Non-pigmented ciliary epithelial cell (primary cell): Measurements from ENCODE around the gene TRIM16.
A peak's percentile ranks its signal among the peaks of the same experiment; 100 is the strongest.
"Not testable (repeated sequence)": the region's sequence is repeated elsewhere in the genome, so short reads cannot be mapped to it uniquely, and the experiment has no call there.

ENCODE experiments used
- DNase-seq: peaks from one replicate; pipeline ENCODE4 v3.0.0-alpha.2; 2010; ENCODE audit warnings: low read depth

The TRIM16 gene

DNA sequence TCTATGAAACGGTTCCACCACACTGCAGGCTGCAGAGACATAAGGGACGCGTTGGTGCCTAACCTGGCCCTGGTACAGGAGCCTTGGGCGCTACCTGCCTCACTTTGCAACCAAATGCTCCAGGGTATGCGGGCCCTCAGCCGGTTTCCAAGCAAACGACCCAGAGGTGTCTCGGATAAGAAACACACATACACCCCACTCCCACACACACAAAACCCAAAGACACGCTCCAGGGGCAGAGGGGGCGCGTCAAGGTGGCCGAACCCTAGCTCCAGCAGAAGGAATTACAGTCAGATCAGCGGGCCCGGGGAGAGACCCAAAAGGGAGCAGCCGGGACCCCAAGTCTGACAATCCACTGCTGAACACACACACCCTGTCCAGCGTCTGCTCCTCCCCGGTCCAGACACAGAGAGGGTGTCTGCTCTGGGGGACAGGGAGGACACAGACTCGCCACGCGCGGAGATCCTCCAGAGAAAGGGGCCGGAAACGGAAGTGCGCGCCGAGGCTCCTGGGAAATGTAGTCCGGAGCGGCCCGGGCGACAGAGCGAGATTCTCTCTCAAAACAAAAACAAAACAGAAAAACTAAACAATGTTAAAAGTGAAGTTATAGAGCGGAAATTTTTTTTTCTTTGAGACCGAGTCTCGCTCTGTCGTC is at the start of gene TRIM16:
TSS of gene TRIM16 (minus strand) at position 488 of the 655 bp plus-strand sequence. CDS start 32,702 bp downstream, outside the sequence.
- DNase-seq, result not testable (repeated sequence)

DNA sequence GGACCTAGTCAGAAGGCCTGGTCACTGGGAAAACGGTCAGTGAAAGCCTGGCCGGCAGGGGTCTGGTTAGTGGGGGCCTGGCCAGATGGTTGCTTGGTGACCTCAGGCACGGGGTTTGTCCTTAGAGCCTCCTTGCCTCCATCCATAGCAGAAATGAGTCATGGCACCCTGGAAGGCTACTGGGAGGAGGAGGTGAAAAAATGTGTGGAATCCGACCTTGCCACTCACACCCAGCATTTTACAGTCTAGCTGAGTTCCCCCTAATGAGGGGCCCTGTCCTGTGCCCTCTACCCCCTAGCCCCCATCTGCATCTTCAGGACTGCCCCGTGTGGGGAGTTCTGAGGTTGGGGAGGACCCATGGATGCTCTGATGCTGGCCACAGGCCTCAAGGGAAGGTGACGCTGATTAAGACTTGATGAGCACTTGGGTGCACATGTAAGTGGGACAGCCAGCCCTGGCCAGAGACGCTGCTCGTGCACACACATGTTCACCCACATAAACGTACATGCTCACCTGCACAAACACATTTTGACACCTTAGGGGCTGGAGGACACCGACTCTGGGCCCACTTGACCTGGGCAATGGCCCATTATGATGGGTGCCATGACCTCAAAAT is 49.2 kb upstream of the TRIM16 start:
- not testable (repeated sequence) for DNase-seq

DNA sequence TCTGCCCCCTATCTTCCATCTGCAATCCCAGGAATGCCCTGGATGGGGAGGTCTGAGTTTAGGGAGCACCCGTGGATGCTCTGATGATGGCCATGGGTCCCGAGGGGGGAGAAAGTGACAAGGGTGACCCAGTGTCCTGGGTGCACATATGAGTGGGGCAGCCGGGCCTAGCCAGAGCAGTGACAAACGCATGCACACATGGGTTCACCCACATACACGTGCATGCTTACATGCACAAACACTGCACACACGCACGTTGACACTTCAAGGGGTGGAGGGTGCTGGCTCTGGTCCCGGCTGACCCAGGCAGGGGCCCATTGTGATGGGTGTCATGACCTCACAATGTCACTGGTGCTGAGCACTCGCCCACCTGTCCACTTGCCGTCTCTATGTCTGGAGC is 47.8 kb upstream of the TRIM16 start, which contains the start of gene TBC1D26:
TSS of gene TBC1D26 (plus strand) at position 384 of the 400 bp plus-strand sequence. CDS start 3,066 bp downstream, outside the sequence.
- DNase-seq, result not testable (repeated sequence)

DNA sequence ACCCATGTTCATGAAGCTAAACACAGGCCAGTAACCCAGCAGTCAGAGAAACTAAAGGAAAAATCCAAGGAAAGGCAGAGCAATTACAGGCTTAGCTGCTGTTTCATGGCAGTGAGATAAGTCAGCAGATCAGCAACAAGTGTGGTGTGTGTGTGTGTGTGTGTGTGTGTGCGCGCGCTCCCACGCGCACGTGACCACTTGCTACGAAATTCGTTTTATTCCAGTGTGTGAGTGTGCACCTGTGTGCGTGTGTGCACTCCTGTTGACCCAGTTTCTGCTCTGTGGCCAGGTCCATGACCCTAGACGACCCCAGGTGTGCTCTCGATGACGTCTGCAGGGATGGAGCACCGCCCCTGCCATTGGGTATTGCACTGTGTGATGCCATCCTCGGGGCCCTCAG is 46.4 kb upstream of the TRIM16 start:
- not testable (repeated sequence) for DNase-seq

DNA sequence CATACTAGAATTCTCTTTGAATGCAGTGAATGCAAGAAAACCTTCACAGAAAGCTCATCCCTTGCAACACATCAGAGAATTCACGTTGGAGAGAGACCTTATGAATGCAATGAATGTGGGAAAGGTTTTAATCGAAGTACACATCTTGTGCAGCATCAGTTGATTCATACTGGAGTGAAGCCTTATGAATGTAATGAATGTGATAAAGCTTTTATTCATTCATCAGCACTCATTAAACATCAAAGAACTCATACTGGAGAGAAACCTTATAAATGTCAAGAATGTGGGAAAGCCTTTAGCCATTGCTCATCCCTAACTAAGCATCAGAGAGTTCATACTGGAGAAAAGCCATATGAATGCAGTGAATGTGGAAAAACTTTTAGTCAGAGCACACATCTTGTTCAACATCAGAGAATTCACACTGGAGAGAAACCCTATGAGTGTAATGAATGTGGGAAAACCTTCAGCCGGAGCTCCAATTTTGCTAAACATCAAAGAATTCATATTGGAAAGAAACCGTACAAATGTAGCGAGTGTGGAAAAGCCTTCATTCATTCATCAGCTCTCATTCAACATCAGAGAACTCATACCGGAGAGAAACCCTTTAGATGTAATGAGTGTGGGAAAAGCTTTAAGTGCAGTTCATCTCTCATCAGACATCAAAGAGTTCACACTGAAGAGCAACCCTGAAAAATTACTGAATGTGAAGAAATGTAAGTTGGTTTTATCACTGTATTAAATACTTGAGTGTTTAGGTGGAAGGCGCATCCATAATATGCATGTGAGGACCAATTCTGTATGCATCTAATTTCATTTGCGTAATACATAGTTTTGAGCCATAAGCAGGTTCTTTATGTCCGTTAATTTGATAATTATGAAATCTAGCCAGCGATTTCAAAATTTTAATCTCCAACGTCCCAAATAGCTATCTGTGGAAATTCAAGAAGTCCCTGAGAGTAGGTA is 32.8 kb upstream of the TRIM16 start:
- not testable (repeated sequence) for DNase-seq

DNA sequence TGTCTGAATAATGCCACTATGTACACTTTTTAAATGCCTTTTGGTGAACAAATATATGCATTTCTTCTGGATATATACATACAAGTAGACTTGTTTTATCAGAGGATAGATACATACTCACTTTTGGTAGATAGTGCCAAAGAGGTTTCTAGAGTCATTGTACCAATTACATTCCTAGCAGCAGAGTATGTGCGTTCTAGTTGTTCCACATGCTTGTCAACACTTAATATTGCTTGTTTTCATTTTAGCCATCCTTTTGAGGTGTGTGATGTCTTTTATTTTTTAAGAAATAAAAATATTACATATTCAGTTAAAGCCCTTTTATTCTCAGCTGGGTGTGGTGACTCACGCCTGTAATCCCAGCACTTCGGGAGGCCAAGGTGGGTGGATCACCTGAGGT is 24.8 kb upstream of the TRIM16 start:
- not testable (repeated sequence) for DNase-seq

DNA sequence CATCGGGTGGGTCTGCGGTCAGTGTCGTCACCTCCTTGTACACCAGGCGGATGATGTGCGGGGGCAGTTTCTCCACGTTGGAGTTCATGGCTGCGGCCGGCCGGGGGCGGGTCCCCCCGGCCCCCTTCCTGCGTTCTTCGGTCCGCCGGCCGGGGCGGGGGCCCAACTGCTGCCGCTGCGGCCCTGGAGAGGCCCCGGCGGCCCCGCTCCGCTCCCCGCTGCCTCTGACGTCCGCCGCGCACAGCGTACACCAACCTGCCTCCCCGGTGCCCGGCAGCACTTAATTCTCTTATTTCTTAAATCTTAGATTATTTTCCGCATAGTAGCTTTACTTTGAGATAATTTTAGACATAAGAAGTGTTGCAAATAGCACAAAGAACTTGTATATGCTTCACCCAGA is 20.7 kb upstream of the TRIM16 start:
- DNase-seq, result not testable (repeated sequence)

DNA sequence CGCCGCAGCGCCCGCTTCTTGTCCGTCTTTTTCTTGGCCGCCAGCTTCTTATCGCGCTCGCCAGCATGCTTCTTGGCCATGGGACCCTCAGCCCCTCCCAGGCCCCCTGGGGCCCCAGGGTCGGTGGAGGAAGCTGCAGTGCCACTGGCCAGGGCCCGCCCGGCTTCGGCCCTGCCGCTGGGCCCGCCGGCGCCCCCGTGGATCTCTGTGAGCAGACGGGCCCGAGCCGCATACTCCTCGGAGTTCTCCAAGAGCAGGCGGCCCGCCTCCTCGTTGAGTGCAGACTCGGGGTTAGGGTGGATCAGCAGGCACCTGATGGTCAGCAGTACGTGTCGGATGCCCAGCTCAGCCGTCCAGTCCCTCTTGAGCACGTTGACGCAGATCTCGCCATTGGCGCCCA is 20.1 kb upstream of the TRIM16 start:
- not testable (repeated sequence) for DNase-seq

DNA sequence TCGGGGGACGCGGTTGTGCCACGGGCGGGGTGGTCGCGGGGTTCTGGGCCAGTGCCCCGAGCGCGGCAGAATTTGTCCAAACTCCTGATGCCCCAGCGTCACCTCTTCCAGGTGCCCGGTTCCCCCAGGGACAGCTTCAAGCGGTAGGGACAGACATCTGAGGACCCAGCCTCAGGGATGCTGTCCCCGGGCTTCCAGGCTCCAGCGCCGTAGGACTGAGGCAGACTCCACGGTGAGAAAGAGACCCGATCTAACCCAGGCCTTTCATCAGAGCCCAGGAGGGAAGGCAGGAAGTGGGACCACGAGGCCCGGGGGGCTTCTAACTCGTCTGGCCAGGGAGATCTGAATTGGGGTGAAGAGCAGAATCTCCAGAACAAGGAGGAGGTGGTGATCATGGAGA is 15.8 kb upstream of the TRIM16 start:
- not testable (repeated sequence) for DNase-seq

DNA sequence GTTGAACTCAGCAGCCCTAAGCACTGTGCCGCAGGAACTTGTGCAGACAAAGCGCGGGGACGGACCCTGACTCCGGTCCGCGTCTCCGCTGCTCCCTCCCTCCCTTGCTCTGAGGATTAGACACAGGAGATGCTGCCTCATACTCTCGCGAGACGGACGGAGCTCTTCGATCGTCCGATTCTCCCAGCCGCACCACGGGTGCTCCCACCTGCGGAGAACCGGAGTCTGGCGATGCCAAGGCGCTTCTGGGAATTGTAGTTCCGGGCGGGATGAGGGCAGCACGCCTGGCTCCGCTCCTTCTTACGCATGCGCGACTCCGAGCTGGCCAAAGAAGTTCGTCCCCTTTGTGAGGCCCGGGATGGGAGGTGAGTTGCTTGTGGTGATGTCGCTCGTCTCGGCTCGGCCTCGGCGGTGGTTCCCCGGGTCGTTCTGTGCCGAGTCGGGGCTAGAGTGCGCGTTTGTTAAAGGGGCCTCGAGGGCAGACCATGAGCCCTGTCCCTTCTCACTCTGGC is 15.4 kb upstream of the TRIM16 start, which contains the start of gene ZNF286A:
TSS of gene ZNF286A (plus strand) at position 340 of the 512 bp plus-strand sequence. CDS start 578 bp downstream, outside the sequence.
- DNase-seq, result peak; percentile 97

DNA sequence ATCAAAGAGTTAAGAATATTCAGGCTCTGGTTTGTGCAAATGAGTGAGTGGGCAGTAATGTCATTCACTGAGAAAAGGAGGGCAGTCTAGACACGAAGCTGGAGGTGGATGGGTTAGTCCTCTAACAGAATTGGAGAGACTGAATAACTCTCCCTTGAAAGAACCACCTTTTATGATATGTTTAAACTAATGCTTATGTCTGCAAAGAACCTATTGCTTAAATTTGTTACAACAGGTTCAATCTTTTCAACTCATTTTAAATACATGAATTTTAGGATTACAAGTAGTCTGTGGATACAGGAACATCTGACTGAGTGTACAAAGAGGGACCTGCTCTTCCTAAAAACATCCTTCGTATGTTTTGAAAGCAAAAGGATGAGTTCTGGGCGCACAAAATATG is 14.9 kb upstream of the TRIM16 start:
- not testable (repeated sequence) for DNase-seq

DNA sequence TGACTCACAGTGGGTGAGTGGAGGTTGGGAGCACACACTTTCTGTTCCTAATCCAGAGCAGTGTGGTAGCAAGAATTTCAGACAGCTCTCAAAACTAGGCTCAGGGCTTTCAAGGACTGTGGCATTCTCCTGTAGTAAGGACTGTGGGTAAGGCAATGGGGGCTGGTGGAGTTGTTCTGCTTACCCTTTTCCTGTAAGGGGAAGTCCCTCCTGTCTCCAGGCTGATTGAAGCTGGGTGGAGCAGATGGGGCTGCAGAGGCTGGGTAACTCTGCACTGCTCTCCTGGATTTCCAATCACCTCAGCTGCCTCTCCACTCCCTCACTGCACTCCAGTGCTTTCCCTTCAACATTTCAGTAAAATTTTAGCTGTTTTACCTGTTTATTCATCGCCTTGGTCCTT is 3.4 kb upstream of the TRIM16 start:
- not testable (repeated sequence) for DNase-seq

DNA sequence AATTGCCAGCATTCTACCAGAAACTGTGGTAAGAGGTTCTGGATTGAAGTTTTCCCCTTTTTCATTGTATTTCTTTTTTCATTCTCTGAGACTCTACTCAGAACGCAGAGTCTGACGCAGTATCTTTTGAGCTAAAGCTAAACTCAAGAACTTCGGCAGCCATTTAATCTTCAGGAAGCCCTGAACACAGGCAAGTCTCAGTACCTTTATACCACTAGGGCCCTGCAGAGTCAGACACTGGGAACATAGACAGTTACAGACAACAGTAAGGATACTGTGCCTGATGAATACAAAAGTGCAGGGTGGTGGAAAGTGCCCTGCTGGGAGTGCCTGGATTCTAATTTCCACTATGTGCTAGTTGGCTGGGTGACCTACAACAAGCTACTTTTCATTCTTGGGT is 976 bp downstream of the TRIM16 start:
- DNase-seq, result not testable (repeated sequence)

DNA sequence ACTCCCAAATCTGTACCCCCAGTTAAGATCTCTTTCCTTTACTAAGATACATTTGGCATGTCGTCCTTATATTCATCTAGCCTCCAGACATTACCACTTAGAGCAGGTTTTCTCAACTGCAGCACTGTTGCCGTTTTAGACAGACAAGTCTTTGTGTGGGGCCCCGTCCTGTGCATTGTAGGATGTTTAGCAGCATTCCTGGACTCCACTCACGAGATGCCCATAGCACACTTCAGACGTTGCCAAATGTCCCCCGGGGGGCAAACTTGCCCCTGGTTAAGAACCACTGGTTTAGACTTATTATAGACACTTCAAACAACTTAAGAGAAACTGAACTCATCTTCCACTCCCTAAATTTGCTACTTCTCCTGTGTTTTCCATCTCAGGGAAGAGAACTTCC is 8.1 kb downstream of the TRIM16 start:
- not testable (repeated sequence) for DNase-seq

DNA sequence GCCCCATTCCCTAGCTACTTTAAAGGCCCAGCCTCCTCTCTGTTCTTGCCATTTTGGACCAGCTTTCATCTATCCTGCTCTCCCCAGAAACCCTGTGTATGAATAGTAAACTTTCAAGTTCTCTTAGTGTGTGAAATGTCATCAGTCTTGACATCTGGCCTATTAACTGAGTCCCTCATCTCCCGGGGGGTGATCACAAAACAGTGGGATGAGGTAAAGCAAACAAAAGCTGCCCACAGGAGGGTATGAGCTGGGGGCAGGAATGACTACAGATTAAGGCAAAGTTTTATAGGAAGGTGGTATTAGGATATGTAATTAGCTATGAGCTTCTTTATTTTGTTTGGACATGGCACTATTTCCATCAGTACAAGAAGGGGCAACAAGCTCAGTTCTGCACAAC is 9.5 kb downstream of the TRIM16 start:
- not testable (repeated sequence) for DNase-seq

DNA sequence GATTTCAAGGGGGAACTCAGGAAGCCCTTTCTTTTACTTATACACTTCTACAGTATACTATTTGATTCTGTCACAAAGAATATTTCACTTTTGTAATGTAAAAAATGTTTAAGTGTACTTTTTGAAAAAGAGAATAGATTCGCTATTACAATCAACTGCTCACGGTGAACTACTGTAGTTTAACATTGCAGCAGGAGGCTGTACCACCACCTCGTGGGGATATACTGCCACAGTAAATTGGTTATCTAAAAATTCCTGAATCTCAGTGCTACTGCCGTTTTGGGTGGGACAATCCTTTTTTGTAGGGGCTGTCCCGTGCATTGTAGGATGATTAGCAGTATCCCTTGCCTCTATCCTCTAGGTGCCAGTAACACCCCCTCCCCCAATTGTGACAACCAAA is 14.6 kb downstream of the TRIM16 start:
- DNase-seq, result not testable (repeated sequence)

DNA sequence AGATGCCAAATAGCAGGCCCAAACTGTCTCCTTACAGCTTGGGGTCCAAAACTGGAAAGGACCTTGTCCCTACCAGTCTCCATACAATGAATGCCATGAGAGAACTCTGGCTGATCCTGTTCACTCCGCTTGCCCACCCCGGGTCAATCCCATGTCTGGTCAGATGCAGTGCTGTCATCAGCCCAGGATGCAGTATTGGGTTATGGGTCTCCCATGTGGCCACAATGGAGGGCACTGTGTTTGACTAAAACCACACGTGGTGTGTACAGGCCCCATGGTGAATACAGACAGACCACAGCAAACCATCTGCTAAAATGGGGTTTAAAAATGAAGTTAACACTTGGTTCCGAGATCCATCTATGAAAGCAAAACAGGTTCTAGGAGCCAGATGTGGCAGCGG is 20.4 kb downstream of the TRIM16 start:
- DNase-seq, result no peak

DNA sequence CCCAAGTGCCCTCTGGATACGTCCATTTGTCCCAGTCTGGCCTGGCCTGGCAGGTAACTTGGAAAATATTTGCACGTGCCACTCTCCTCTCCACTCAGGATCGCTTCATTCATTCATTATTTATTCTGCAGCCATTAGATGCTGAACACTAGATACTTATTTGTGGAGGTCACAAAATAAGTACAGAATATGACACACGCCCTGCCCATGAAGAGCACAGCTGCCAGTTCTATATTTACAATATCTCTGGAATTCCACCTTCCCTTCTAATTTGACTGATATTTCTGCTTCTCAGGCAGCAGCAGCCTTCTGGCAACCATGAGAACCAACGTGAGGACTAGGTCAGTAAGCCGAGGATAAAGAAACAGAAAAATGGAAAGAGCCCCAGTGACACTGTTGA is 20.9 kb downstream of the TRIM16 start:
- no peak for DNase-seq

DNA sequence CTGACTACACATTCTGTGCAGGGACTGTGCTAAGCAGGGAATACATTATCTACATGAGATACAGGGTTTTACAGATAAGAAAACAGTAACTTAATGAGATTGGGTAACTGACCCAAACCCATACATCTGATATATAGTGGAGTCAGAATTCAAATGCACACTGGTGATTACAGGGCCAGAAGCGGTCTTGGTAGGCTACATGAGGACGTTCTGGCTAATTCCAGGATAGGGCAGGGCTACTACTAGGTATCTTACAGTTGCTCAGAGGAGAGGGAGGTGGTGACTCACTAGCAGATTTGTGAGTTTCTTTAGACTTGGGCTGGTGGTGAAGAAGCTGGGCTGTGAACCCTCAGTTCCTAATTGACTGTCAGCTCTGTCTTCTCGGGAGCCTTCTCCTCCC is 21.4 kb downstream of the TRIM16 start:
- DNase-seq, result no peak

DNA sequence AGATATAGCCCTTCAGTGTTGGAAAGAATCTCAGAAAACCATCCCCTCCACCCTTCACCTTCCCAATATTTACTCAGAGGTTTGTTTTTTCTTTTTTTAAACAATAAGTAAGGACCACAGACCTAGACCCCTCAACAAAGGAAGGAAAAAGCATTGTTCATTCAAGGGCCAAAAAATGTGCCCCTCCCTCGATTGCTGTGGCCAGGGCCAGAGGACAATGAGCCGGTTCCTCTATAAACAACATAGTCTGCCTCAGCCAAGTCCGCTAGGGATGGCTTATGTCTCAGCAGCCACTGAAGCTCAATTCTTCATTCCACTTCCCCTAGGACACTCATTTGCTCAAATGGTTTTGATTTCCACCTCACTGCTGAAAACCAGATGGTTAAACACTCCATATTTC is 24.0 kb downstream of the TRIM16 start:
- DNase-seq, result no peak

DNA sequence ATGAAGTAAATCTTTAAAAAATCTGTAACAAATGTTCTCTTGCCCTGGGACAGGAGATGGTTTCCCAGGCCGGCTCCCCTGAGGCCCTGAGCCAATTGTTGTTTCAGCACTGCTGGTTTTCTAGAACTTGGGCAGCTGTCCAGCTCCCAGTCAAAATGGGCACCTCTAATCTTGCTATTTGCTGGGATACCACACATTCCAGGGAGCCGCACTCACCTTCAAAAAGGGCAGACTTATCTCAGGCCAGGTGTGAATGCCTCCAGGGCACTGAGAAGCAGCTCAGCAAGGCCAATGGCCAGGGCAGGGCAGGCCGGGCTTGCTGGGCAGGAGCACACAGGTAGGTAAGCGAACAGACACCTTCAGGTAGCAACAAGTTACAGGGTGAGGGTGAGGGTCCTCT is 24.4 kb downstream of the TRIM16 start:
- DNase-seq, result no peak

DNA sequence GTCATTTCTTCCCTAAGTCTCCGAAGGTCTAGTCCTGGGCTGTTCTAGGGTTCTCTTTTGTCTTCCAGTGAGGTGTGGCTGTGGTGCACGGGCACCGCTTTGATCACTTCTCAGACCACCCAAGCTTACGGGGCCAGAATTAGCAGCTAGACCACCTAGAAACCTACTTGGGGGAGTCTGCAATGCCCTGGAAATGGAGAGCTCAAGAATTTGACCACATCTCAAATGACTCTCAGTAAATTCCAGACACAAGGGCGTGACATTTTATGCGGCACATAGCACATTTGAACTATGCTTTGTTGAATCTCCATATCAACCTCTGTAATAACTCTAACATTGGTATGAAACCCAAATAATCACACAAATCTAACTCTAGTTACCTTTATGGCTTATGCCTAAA is 24.9 kb downstream of the TRIM16 start:
- DNase-seq, result no peak
